Neural cell (in vitro differentiated cells): Measurements from ENCODE around the gene KCTD12.

Experiments
- EP300 ChIP-seq: fragments of 450-650 bp; conservative IDR thresholded peaks from 2 replicates; pipeline ENCODE4 v1.6.1; 2014; ENCODE audit warnings: antibody characterized with exemption, mild to moderate bottlenecking, moderate library complexity; ENCODE audit not compliant: poor library complexity, severe bottlenecking
- EZH2 ChIP-seq: fragments of 200-600, 300-800 bp; shearing (Covaris generic), sonication (generic); IDR thresholded peaks from 2 replicates; pipeline ENCODE4 v1.6.1; 2014; ENCODE audit warnings: antibody characterized with exemption, low read length, borderline replicate concordance, mild to moderate bottlenecking; ENCODE audit not compliant: insufficient read depth, poor library complexity, severe bottlenecking
- MXI1 ChIP-seq: fragments of 450-650 bp; conservative IDR thresholded peaks from 2 replicates; pipeline ENCODE4 v1.6.1; 2014; ENCODE audit warnings: antibody characterized with exemption, mild to moderate bottlenecking; ENCODE audit not compliant: poor library complexity, severe bottlenecking
- POLR2AphosphoS5 ChIP-seq: IDR thresholded peaks from 2 replicates; pipeline ENCODE4 v1.6.1; 2012
- RAD21 ChIP-seq: fragments of 450-650 bp; conservative IDR thresholded peaks from 2 replicates; pipeline ENCODE4 v1.6.1; 2014; ENCODE audit warnings: antibody characterized with exemption, mild to moderate bottlenecking, moderate library complexity
- TAF1 ChIP-seq: IDR thresholded peaks from 2 replicates; pipeline ENCODE4 v1.6.1; 2012; ENCODE audit warnings: low read depth
- TF ChIP-seq, protein P1 (sequence below): fragments of 450-650 bp; IDR thresholded peaks from 2 replicates; pipeline ENCODE4 v1.5.1; 2014; ENCODE audit warnings: antibody characterized with exemption, mild to moderate bottlenecking, moderate library complexity; ENCODE audit not compliant: poor library complexity, severe bottlenecking
- TF ChIP-seq, protein P2 (sequence below): IDR thresholded peaks from 2 replicates; pipeline ENCODE4 v1.6.1; 2012; ENCODE audit warnings: borderline replicate concordance

DNA sequence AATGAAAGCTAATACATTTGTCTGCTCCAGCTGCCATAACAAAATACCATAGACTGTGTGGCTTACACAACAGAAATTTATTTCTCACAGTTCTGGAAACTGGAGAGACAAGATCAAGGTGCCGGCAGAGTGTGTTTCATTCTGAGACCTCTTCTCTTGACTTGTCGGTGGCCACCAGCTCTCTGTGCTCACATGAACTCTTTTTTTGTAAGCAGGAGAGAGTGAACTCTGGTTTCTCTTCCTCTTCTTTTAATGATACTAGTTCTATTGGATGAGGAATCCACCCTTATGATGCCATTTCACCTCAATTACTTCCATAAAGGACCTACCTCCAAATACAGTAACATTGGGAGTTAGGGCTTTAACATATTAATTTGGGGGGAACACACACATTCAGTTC lies 11.7 kb downstream of the KCTD12 start:
- TF ChIP-seq EP300 (no peak), RAD21 (no peak), EZH2 (no peak), POLR2AphosphoS5 (no peak), TAF1 (no peak), MXI1 (no peak)
- TF ChIP-seq, protein P1, sequence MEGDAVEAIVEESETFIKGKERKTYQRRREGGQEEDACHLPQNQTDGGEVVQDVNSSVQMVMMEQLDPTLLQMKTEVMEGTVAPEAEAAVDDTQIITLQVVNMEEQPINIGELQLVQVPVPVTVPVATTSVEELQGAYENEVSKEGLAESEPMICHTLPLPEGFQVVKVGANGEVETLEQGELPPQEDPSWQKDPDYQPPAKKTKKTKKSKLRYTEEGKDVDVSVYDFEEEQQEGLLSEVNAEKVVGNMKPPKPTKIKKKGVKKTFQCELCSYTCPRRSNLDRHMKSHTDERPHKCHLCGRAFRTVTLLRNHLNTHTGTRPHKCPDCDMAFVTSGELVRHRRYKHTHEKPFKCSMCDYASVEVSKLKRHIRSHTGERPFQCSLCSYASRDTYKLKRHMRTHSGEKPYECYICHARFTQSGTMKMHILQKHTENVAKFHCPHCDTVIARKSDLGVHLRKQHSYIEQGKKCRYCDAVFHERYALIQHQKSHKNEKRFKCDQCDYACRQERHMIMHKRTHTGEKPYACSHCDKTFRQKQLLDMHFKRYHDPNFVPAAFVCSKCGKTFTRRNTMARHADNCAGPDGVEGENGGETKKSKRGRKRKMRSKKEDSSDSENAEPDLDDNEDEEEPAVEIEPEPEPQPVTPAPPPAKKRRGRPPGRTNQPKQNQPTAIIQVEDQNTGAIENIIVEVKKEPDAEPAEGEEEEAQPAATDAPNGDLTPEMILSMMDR = no peak
- TF ChIP-seq, protein P2, sequence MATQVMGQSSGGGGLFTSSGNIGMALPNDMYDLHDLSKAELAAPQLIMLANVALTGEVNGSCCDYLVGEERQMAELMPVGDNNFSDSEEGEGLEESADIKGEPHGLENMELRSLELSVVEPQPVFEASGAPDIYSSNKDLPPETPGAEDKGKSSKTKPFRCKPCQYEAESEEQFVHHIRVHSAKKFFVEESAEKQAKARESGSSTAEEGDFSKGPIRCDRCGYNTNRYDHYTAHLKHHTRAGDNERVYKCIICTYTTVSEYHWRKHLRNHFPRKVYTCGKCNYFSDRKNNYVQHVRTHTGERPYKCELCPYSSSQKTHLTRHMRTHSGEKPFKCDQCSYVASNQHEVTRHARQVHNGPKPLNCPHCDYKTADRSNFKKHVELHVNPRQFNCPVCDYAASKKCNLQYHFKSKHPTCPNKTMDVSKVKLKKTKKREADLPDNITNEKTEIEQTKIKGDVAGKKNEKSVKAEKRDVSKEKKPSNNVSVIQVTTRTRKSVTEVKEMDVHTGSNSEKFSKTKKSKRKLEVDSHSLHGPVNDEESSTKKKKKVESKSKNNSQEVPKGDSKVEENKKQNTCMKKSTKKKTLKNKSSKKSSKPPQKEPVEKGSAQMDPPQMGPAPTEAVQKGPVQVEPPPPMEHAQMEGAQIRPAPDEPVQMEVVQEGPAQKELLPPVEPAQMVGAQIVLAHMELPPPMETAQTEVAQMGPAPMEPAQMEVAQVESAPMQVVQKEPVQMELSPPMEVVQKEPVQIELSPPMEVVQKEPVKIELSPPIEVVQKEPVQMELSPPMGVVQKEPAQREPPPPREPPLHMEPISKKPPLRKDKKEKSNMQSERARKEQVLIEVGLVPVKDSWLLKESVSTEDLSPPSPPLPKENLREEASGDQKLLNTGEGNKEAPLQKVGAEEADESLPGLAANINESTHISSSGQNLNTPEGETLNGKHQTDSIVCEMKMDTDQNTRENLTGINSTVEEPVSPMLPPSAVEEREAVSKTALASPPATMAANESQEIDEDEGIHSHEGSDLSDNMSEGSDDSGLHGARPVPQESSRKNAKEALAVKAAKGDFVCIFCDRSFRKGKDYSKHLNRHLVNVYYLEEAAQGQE = no peak
